Hepatocyte (in vitro differentiated cells): ENCODE results near the gene P4HTM.

ENCODE experiments used
- CTCF ChIP-seq: fragments of 200-600 bp; sonication (generic); IDR thresholded peaks from 2 replicates; pipeline ENCODE4 v1.5.1; 2016; ENCODE audit warnings: antibody characterized with exemption, mild to moderate bottlenecking; ENCODE audit not compliant: poor library complexity
- EZH2 ChIP-seq: fragments of 200-600 bp; sonication (generic); IDR thresholded peaks from 2 replicates; pipeline ENCODE4 v1.6.1; 2016; ENCODE audit warnings: antibody characterized with exemption, mild to moderate bottlenecking, borderline replicate concordance
- EZH2phosphoT487 ChIP-seq: fragments of 200-600 bp; sonication (generic); IDR thresholded peaks from one replicate; pipeline ENCODE4 v1.6.1; 2018; ENCODE audit warnings: antibody characterized with exemption, mild to moderate bottlenecking, low read depth, moderate library complexity; ENCODE audit not compliant: unreplicated experiment, severe bottlenecking

- TF ChIP-seq CTCF = no peak
- TF ChIP-seq EZH2 = no peak
- no peak for TF ChIP-seq EZH2phosphoT487
Observed at GRCh38 chr3:48960841-48961413, 29.1 kb upstream of the P4HTM start.
